SK-MEL-5 (cell line): ENCODE results near the gene CTXN1. TPM values are rescaled to one million over a fixed set of nuclear protein-coding genes. Genes with fewer than 3 reads are reported as not detected.
"Not testable (repeated sequence)": the region's sequence is repeated elsewhere in the genome, so short reads cannot be mapped to it uniquely, and the experiment has no call there.

Source experiments
- DNase-seq: peaks from one replicate; pipeline ENCODE4 v3.0.0-alpha.2; 2016; ENCODE audit warnings: low read depth, low spot score
- in situ Hi-C: cut with HindIII; loops from 2 replicates; pipeline ENCODE4 v1.10.0; 2016; ENCODE audit warnings: low sequenced_read_pairs, high pct_unique_total_duplicates, low pct_unique_long_range_greater_than_20kb
- total RNA-seq: library from RNA; depleted of rRNA; stranded (reverse); fragments of >200 nt; shearing (Covaris generic); gene quantifications from 2 replicates; pipeline ENCODE4 v1.2.3, GENCODE V29; 2014

CTXN1 gene
- total RNA-seq, 1 experiment from 2014 or later: 0.42 TPM

GRCh38 chr19:7955696-7956095, 29.8 kb upstream of the CTXN1 start:
- in situ Hi-C loops: no loop called here
- no peak for DNase-seq

DNA sequence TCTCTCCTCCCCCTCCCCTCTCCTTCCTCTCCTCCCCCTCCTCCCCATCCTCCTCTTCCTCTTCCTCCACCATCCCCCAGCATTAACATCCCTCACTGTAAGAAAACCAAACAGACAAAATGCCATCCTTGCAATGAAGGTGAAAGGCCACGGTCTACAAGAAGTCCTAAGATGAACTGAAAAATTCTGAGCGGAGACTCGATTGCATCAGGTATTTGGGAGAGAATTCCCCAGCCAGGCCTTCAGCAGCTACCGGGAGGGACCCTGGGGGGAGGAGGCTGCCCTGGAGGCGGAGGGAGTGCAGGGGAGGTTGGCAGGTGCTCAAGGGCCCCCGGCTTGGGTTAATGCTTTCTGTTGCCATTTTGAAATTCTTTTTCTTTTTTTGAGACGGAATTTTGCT, 27.6 kb upstream of the CTXN1 start:
- DNase-seq: no peak
- in situ Hi-C loops: no loop called here

DNA sequence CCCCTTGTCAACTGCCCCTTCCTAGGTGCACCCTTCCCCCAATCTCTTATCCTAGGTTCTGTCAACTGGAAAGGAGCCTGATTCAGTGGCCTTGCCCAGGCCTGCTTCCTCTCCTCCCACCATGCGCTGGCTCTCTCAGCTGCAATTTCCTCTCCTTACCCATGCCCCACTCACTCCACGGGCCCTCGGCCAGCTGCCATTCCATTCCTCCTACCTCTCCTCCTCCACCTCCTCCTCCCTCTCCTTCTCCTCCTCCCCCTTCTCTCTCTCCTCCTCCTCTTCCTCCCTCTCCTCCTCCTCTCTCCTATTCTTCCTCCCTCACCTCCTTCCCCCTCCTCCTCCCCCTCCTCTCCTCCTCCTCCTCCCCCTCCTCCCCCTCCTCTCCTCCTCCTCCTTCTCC, 27.1 kb upstream of the CTXN1 start:
- DNase-seq: no peak
- in situ Hi-C loops: no loop called here

DNA sequence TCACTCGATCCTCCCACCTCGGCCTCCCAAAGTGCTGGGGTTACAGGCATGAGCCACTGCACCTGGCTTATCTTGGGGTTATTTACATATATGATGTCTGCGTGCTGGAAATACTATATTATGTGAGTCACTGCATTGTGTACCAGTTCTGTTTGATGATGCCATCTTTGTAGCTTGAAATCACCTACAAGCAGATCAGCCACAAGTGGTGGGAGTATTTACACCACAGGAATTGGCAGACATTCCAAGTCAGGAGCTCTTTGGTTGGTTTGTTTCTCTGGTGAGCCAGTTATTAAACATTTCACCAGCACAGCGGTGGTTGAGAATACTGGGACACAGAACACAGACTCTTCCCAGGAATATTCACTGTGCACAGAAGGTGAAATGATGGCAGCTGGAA, 22.0 kb upstream of the CTXN1 start:
- no peak for DNase-seq
- in situ Hi-C loops: no loop called here

- peak; percentile 91 for DNase-seq
- in situ Hi-C loops: no loop called here
Measured at GRCh38 chr19:7944177-7944761, 18.3 kb upstream of the CTXN1 start.

- peak; percentile 99 for DNase-seq
- in situ Hi-C loops: no loop called here
Measured at GRCh38 chr19:7943444-7944176, 17.7 kb upstream of the CTXN1 start, which contains the start of gene TIMM44. Gene TIMM44 (minus strand): TSS chr19:7943666. CDS start chr19:7943651, 15 bp downstream.

DNA sequence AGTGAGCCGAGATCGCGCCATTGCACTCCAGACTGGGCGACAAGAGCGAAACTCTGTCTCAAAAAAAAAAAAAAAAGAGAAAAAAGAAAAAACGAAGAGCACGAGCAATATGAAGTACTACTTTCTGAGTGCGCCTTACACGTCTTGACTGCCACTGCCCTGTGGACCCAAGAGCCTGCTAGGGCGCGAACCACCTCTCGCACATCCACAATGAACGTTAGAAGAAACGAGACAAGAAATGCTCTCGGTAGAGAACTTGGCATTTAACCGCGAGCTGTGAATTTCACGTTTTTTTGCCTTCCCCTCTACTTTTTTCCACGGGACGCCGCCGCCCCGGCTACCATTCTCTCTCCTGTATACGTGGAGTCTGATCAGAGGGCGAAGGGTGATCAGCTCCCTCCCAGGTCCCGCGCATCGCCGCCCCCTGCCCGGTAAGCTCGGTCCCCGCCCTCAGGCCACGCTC, 17.1 kb upstream of the CTXN1 start:
- in situ Hi-C loops: no loop called here
- no peak for DNase-seq

- in situ Hi-C loops: no loop called here
- no peak for DNase-seq
Measured at GRCh38 chr19:7941895-7942596, 16.1 kb upstream of the CTXN1 start.

DNA sequence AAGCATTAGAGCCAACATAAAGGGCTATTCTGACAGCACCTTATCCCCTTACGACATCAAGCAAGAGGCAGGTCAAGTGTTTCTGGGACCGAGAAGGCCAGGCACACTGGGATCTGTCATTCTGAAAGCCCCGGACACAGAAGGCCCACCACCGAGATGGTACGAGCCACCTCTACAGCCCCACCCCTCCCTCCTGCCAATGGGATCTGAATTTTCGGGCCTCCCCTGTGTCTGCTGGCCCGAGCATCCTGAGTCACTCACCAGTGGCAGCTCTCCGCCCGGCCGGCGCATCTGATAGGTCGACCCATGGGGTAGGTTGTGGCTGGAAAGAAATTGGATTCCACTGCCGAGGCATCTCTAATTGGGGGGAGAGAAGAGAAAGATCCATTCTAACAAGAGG, 14.9 kb upstream of the CTXN1 start:
- no peak for DNase-seq
- in situ Hi-C loops: no loop called here

GRCh38 chr19:7934766-7935165, 8.8 kb upstream of the CTXN1 start:
- in situ Hi-C loops: no loop called here
- DNase-seq: no peak

- in situ Hi-C loops: no loop called here
- DNase-seq: no peak
Measured at GRCh38 chr19:7933828-7934725, 8.1 kb upstream of the CTXN1 start.

GRCh38 chr19:7933411-7933810, 7.5 kb upstream of the CTXN1 start:
- in situ Hi-C loops: no loop called here
- DNase-seq: no peak

DNA sequence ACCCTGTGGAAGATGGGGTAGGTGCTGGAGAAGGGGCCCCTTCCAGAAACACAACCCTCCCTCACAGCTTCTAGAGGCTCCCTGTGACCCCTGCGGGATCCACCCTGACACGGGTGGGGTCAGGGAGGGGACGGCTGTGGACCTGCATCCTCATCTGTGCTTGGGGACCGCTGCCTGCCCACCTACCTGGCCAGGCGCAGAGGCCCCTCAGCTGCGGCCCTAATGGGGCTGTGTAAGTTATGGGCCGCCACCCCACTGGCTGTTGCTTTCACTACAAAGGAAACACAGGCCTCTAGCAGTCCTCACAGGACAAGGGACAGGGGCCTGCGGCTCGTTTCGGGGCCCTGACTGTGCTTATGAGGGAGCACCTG, 7.0 kb upstream of the CTXN1 start:
- in situ Hi-C loops: no loop called here
- no peak for DNase-seq

DNA sequence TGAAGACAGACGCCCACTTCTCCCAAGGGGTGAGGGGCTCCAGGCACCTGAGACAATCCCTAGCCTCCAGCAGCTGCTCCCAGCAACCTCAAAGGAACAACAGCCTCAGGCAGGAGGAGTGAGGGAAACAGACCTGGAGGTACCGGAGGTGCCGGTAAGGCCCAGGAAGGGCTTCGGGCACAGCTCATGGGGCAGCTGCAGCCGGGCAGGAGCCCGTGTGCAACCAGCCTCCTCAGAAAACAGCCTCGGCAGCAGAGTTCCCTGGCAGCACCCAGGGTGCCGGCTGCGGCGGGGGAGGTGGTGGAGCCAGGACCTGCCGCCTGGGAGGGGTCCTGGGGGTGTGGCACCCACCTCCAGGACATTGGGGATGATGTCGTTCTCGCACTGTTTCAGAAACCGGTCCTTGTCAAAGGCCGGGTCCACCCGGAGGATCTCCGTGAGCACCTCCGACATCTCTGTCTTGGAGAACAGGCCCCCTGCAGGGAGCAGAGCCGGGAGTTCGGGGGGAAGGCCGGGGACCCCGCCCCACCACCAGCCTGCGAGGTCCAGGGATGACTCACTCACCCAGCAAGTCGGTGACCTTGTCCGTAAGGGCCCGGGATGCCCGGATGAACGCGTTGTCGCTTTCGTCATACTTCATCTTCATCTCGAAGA, 6.5 kb upstream of the CTXN1 start:
- in situ Hi-C loops: no loop called here
- DNase-seq: no peak

- no peak for DNase-seq
- in situ Hi-C loops: no loop called here
Measured at GRCh38 chr19:7931221-7932061, 5.5 kb upstream of the CTXN1 start.

GRCh38 chr19:7930765-7931164, 4.8 kb upstream of the CTXN1 start:
- no peak for DNase-seq
- in situ Hi-C loops: no loop called here

GRCh38 chr19:7930030-7930429, 4.1 kb upstream of the CTXN1 start:
- in situ Hi-C loops: not testable (repeated sequence)

More at GRCh38 chr19:7930030-7930429, 4.1 kb upstream of the CTXN1 start:
- DNase-seq: not testable (repeated sequence)
